NCI-H82 treated with DMSO at 0.1 percent for 48 hours (cell line): ENCODE data around the gene MYO15A.
A peak's percentile ranks its signal among the peaks of the same experiment; 100 is the strongest.
"Not testable (repeated sequence)": the region's sequence is repeated elsewhere in the genome, so short reads cannot be mapped to it uniquely, and the experiment has no call there.

ENCODE experiments used
- DNase-seq: peaks from one replicate; lab custom pipeline; 2025; ENCODE audit not compliant: unreplicated experiment; lab: John Stamatoyannopoulos, UW

Gene MYO15A

GRCh38 chr17:18208092-18208491 is 99.5 kb downstream of the MYO15A start:
- no peak for DNase-seq

- DNase-seq, result no peak
Measured at GRCh38 chr17:18213666-18214270, 105.2 kb downstream of the MYO15A start.

GRCh38 chr17:18216906-18217305 is 108.3 kb downstream of the MYO15A start:
- DNase-seq, result not testable (repeated sequence)

- no peak for DNase-seq
Measured at GRCh38 chr17:18217412-18218015, 109.0 kb downstream of the MYO15A start.

- no peak for DNase-seq
Measured at GRCh38 chr17:18218756-18219415, 110.3 kb downstream of the MYO15A start.

- no peak for DNase-seq
Measured at GRCh38 chr17:18224053-18224386, 115.5 kb downstream of the MYO15A start.

- peak; percentile 17 for DNase-seq
Measured at GRCh38 chr17:18224387-18225120, 116.0 kb downstream of the MYO15A start.

GRCh38 chr17:18225121-18225641 is 116.6 kb downstream of the MYO15A start, which contains the start of gene LLGL1:
TSS of gene LLGL1 (plus strand) at chr17:18225635. CDS start at chr17:18225683, 48 bp downstream.
- DNase-seq, result peak; percentile 90

GRCh38 chr17:18225642-18226283 is 117.2 kb downstream of the MYO15A start:
- DNase-seq, result no peak

GRCh38 chr17:18226284-18226945 is 117.9 kb downstream of the MYO15A start:
- DNase-seq, result no peak

GRCh38 chr17:18227635-18228034 is 119.1 kb downstream of the MYO15A start:
- DNase-seq, result no peak

- DNase-seq, result no peak
Measured at GRCh38 chr17:18228176-18228682, 119.7 kb downstream of the MYO15A start.

GRCh38 chr17:18229254-18229653 is 120.7 kb downstream of the MYO15A start:
- no peak for DNase-seq
